Measurements from ENCODE around the gene DENND2A.

The DENND2A gene

GRCh38 chr7:140619176-140619575 lies 21.4 kb downstream of the DENND2A start:
- DNase-seq (ENCODE audit: low read depth): no peak

- DNase-seq (ENCODE audit: low read depth): no peak
Observed at GRCh38 chr7:140618306-140618705, 22.3 kb downstream of the DENND2A start.

GRCh38 chr7:140617081-140617480 lies 23.5 kb downstream of the DENND2A start:
- DNase-seq (ENCODE audit: low read depth): no peak

- DNase-seq (ENCODE audit: low read depth): no peak
Observed at GRCh38 chr7:140616328-140616727, 24.3 kb downstream of the DENND2A start.

GRCh38 chr7:140611641-140612040 lies 29.0 kb downstream of the DENND2A start:
- no peak for DNase-seq (ENCODE audit: low read depth)

GRCh38 chr7:140610204-140611165 lies 30.1 kb downstream of the DENND2A start:
- DNase-seq (ENCODE audit: low read depth): no peak

GRCh38 chr7:140609646-140610045 lies 31.0 kb downstream of the DENND2A start:
- peak; percentile 85 for DNase-seq (ENCODE audit: low read depth)

- DNase-seq (ENCODE audit: low read depth): peak; percentile 81
Observed at GRCh38 chr7:140607441-140607989, 33.1 kb downstream of the DENND2A start.

- DNase-seq (ENCODE audit: low read depth): peak; percentile 36
Observed at GRCh38 chr7:140605337-140605736, 35.3 kb downstream of the DENND2A start.

- DNase-seq (ENCODE audit: low read depth): no peak
Observed at GRCh38 chr7:140604760-140605159, 35.9 kb downstream of the DENND2A start.

GRCh38 chr7:140604076-140604475 lies 36.5 kb downstream of the DENND2A start:
- no peak for DNase-seq (ENCODE audit: low read depth)

- DNase-seq (ENCODE audit: low read depth): no peak
Observed at GRCh38 chr7:140601566-140602174, 38.9 kb downstream of the DENND2A start.

- no peak for DNase-seq (ENCODE audit: low read depth)
Observed at GRCh38 chr7:140600341-140600740, 40.3 kb downstream of the DENND2A start.

- DNase-seq (ENCODE audit: low read depth): no peak
Observed at GRCh38 chr7:140597428-140597949, 43.1 kb downstream of the DENND2A start.

GRCh38 chr7:140596519-140597427 lies 43.8 kb downstream of the DENND2A start:
- DNase-seq (ENCODE audit: low read depth): peak; percentile 66

GRCh38 chr7:140595468-140596092 lies 45.0 kb downstream of the DENND2A start:
- no peak for DNase-seq (ENCODE audit: low read depth)

GRCh38 chr7:140594131-140594691 lies 46.4 kb downstream of the DENND2A start:
- DNase-seq (ENCODE audit: low read depth): no peak

GRCh38 chr7:140593672-140593982 lies 47.0 kb downstream of the DENND2A start:
- no peak for DNase-seq (ENCODE audit: low read depth)

GRCh38 chr7:140592964-140593671 lies 47.5 kb downstream of the DENND2A start:
- no peak for DNase-seq (ENCODE audit: low read depth)

GRCh38 chr7:140591180-140591902 lies 49.3 kb downstream of the DENND2A start:
- no peak for DNase-seq (ENCODE audit: low read depth)

Measured in stromal cell of bone marrow (primary cell).